HG03103 (cell line): ENCODE measurements around the gene LTBP1.

Source experiments
- ATAC-seq: cut with Tn5 transposase; IDR thresholded peaks from one replicate; pipeline ENCODE4 v1.9.1; 2021; ENCODE audit warnings: low read depth; ENCODE audit not compliant: unreplicated experiment

Gene LTBP1

GRCh38 chr2:32930436-32930835, 16.3 kb upstream of the LTBP1 start:
- ATAC-seq, result no peak

DNA sequence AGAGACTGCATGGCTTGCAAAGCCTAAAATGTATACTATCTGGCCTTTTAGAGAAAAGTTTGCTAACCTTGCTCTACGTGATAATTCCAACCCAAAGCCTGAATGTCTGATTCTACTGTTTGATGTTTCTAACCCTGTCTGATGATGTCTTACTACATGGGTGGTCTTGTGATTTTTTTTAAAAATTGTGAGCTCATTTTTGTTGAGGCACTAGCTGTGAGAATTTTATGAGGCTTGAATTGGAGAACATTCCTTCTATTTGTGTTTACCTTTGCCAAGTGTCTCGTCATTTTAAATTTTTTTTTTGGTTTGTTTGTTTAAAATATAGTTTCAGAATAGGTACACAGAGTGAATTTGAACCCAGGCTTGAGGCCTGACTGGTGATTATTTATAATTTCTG, 15.2 kb upstream of the LTBP1 start:
- ATAC-seq, result no peak

DNA sequence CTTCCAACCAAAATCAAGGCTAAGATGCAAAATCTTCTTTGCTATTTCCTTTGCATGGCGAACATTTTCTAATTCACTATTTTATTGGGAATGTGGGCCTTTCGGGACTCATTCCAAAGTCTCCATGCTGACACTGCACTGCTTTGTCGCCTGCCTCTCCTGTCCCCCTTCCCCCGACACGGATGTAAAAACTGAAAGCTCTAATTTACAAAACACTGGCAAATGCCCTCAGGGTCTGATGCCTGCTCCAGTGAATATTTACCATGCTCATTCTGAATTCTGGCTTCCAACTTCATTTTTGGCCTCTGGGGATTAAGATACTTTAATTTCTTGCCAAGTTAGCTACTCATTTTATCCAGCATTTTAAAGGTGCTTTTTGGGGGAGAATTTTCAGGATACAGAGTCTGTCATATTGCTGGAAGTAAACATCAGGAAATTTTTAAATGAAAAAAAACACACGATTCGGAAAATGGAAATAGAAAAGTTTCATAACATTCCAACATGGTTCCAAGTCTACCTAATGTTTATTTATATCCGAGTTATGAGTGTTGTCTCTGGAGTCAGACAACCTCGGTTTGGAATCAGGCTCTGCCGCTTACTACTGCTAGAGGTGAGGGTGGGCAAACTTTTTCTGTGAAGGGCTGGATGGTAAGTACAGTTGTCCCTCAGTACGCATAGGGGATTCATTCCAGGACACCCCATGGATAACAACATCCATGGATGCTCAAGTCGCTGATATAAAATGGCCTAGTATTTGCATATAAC, 14.6 kb upstream of the LTBP1 start:
- no peak for ATAC-seq

- ATAC-seq, result no peak
Observed at GRCh38 chr2:32932825-32933755, 13.7 kb upstream of the LTBP1 start.

GRCh38 chr2:32933756-32934095, 13.0 kb upstream of the LTBP1 start:
- ATAC-seq, result no peak

- no peak for ATAC-seq
Observed at GRCh38 chr2:32937602-32938448, 8.9 kb upstream of the LTBP1 start.

GRCh38 chr2:32938934-32939333, 7.8 kb upstream of the LTBP1 start:
- no peak for ATAC-seq

- ATAC-seq, result no peak
Observed at GRCh38 chr2:32940316-32940997, 6.3 kb upstream of the LTBP1 start.

DNA sequence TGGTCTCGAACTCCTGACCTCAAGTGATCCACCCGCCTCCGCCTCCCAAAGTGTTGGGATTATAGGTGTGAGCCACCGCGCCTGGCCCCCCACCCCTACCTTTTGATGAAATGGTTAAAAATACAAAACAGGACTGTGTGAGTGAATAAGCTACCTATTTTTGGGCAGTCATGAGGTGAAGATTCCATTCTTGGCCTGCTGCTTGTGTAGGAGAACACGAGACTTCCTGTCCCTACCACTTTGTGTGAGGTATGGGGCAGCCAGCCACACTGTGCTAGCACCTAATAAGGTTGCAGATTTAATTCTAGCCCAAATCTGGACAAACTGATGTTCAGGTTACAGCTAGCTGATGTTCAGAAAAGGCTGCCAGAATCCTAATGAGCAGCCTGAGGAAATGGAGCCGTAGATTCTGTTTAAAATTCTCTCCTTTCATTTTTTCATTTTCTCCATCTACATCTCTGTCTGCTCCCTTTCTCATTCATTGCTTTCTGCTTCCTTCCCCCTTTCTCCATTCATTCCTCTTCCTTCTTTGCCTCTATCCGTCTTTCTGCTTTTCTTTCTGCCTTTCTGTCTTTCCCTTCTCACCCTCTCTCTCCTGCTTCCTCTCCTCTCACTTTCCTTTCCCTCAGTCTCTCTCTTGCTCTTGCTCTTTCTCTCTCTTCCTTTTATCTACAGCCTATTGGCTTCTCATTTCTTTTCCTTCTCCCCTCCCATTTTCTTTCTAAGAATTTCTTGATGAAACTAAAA, 4.6 kb upstream of the LTBP1 start:
- ATAC-seq, result no peak

DNA sequence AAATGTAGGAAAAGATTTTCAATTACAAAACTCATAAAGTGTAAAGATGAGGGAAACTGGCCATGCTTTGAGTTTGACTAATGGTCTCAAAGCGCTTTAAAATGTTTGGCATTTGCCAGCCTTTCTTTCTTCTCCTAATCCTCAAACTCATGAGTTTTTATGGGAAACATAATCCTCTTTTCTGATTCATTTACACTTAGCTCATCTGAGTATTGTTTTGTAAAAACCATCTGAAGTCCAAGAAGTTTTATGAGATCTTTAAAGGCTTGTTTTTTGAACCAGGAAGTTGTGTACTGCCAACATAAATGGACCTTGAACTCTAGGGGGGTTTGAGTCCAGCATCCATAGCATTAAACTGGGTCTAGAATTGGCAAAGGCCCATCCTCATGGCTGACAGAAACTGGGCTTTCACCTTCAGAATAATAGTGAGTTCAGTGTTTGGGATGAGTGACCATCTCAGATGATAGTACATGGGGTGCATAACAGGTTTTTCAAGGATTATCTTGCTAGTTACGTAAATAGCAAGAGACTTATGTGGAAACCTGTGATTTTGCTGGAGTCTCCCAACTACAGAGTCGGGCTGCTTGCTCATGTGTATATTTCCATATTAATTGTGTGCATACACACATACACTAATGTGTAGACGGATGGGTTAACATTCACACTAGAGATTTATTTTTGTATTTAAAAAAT, 3.8 kb upstream of the LTBP1 start:
- ATAC-seq, result no peak

- ATAC-seq, result no peak
Observed at GRCh38 chr2:32945286-32945685, 1.5 kb upstream of the LTBP1 start.

GRCh38 chr2:32947076-32947483, 327 bp downstream of the LTBP1 start:
- ATAC-seq, result peak; percentile 18

DNA sequence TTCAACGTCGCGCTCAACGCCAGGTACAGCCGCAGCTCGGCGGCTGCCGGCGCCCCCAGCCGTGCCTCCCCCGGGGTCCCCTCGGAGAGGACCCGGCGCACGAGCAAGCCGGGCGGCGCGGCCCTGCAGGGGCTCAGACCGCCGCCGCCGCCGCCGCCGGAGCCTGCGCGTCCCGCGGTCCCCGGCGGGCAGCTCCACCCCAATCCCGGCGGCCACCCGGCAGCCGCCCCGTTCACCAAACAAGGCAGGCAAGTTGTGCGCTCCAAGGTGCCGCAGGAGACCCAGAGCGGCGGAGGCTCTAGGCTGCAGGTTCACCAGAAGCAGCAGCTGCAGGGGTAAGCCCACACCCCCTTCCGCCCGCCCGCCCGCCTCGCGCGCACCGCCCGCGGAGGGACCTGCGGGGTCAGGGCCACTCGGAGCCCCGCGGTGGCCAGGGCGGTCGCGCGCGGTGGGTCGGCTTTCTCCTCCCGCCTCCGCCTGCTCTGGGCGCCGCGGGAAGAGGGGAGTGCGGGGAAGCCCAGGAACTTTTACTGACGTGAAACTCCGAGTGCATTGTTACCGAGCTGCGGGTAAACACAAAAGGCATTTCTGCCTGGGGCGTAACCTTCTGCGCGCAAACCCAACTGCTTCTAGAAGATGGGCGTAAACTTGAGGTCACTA, 861 bp downstream of the LTBP1 start:
- ATAC-seq, result peak; percentile 26

GRCh38 chr2:32948266-32948665, 1.5 kb downstream of the LTBP1 start:
- no peak for ATAC-seq

- no peak for ATAC-seq
Observed at GRCh38 chr2:32949260-32949659, 2.5 kb downstream of the LTBP1 start.

DNA sequence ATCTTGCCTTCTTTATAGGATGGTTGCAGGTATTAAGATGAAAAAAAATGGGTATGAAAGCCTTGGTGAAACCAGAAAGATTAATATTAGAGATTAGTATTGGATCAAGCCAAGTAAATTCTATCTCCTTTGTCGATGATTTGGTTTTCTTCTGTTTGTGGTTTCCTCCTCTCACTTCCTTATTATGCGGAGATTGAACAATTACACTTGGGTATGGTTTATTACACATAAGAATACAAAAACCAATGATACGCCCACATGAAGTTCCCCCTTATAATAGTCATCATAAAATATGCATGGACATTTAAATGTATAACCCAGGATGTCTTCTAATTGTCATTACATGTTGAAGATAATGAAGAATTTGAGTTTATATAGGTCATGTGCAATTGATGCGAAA, 4.9 kb downstream of the LTBP1 start:
- ATAC-seq, result no peak

- no peak for ATAC-seq
Observed at GRCh38 chr2:32952761-32953476, 6.2 kb downstream of the LTBP1 start.

GRCh38 chr2:32954206-32954605, 7.5 kb downstream of the LTBP1 start:
- no peak for ATAC-seq
